Ectodermal cell (in vitro differentiated cells): Measurements from ENCODE around the gene TRMT2A.

Experiments
- H3K27ac ChIP-seq: 2 replicates; pipeline ENCODE4 v1.7.0; 2013; ENCODE audit warnings: mild to moderate bottlenecking, low read depth, low read length; ENCODE audit not compliant: insufficient read depth, poor library complexity, severe bottlenecking
- H3K27me3 ChIP-seq: 2 replicates; pipeline ENCODE4 v1.7.0; 2013; ENCODE audit warnings: mild to moderate bottlenecking, low read length; ENCODE audit not compliant: insufficient read depth, control insufficient read depth, poor library complexity, severe bottlenecking
- H3K36me3 ChIP-seq: one replicate; pipeline ENCODE4 v1.7.0; 2013; ENCODE audit warnings: low read length; ENCODE audit not compliant: control insufficient read depth, insufficient read depth
- H3K4me1 ChIP-seq: one replicate; pipeline ENCODE4 v1.7.0; 2013; ENCODE audit warnings: low read length; ENCODE audit not compliant: control insufficient read depth, insufficient read depth
- H3K4me3 ChIP-seq: 2 replicates; pipeline ENCODE4 v1.7.0; 2013; ENCODE audit warnings: low read depth, low read length, control low read depth; ENCODE audit not compliant: insufficient read depth
- H3K9me3 ChIP-seq: 2 replicates; pipeline ENCODE4 v1.7.0; 2013; ENCODE audit warnings: mild to moderate bottlenecking, low read length, moderate library complexity; ENCODE audit not compliant: control insufficient read depth
- WGBS, 2 experiments: methylation state at CpG; one replicate each; pipeline ENCODE4 v1.1.7; 2013; ENCODE audit warnings: missing lambda C conversion rate in 2 of 2; 5-methylcytosine and 5-hydroxymethylcytosine counted together

The TRMT2A gene

GRCh38 chr22:20148414-20148813 is 31.4 kb upstream of the TRMT2A start:
- H3K4me1 ChIP-seq = no peaks in the 10 kb centered on the region
- H3K9me3 ChIP-seq = no peaks in the 10 kb centered on the region
- H3K27ac ChIP-seq = no peak overlapping the region
- WGBS, 2 experiments = 95% methylated on average over 18 of the region's 18 CpGs
- H3K4me3 ChIP-seq = no peak overlapping the region
- H3K36me3 ChIP-seq = no peaks in the 10 kb centered on the region
- no peaks in the 10 kb centered on the region for H3K27me3 ChIP-seq

DNA sequence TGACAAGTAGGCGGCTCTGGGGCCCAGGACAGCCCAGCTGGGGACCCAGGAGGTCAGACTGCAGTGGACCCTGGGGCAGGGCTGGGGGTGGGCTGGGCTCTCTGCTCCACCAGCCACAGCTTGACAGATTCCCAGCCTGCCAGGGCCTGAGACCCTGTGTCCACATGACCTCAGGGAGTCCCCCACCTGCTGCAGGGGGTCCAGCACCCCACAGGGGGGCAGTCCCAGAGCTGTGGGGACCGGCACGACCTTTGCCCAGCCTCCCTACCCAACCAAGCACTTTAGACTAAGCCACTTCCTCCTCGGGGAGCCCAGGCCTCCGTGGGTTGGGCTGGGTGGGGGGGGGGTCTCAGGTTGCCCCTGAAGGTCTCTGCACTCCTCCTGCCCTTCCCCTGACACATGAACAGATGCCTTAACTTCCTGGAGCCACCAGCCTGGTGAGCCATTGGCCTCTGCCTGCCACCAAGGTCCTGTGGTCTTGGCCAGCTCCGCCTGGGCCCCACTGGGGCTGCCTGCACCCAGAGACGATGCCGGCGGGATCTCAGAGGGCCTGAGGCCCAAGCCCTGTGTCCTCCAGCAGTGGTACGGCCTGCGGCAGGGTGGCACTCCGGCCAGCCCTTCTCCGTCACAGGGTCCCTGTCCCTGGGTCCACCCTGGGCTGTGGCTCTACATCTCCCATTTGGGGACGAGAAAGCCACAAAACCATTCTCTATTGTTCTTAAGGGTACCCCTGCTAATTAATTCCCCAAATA is 30.4 kb upstream of the TRMT2A start:
- H3K9me3 ChIP-seq = no peaks in the 10 kb centered on the region
- no peaks in the 10 kb centered on the region for H3K36me3 ChIP-seq
- H3K4me1 ChIP-seq = no peaks in the 10 kb centered on the region
- H3K27ac ChIP-seq = no peak overlapping the region
- H3K27me3 ChIP-seq = no peaks in the 10 kb centered on the region
- no peak overlapping the region for H3K4me3 ChIP-seq
- WGBS, 2 experiments = 92% methylated on average over 14 of the region's 14 CpGs

DNA sequence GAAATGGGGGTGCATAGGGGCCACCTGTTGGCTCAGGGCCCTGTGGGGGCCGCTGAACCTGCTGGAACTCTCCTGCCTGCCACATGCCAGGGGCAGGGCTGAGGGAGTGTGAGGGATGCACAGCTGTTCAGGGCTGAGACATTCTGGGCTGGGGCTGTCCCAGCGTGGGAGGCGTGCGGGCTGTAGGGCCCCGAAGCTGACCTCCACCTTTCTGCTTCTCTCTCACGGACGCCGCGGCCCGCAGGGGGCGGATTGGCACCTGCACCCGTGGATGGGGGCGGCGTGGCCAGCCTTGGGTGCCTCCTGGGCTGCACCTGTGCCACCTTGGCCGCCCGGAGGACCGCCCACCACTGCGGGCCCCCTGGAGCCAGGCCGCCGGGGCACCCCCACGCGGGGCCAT is 29.8 kb upstream of the TRMT2A start:
- no peak overlapping the region for H3K27ac ChIP-seq
- H3K27me3 ChIP-seq = no peaks in the 10 kb centered on the region
- no peaks in the 10 kb centered on the region for H3K9me3 ChIP-seq
- 91 to 92% methylated on average over 22 of the region's 22 CpGs for WGBS, 2 experiments
- no peaks in the 10 kb centered on the region for H3K4me1 ChIP-seq
- no peak overlapping the region for H3K4me3 ChIP-seq
- H3K36me3 ChIP-seq = no peaks in the 10 kb centered on the region

- 95% methylated on average over 21 of the region's 21 CpGs for WGBS, 2 experiments
- Histone ChIP-seq H3K27ac (no peak overlapping the region), H3K27me3 (no peaks in the 10 kb centered on the region), H3K4me3 (no peak overlapping the region), H3K4me1 (no peaks in the 10 kb centered on the region), H3K9me3 (no peaks in the 10 kb centered on the region), H3K36me3 (no peaks in the 10 kb centered on the region)
These were observed 28.8 kb upstream of the TRMT2A start for GRCh38 chr22:20145832-20146223.

DNA sequence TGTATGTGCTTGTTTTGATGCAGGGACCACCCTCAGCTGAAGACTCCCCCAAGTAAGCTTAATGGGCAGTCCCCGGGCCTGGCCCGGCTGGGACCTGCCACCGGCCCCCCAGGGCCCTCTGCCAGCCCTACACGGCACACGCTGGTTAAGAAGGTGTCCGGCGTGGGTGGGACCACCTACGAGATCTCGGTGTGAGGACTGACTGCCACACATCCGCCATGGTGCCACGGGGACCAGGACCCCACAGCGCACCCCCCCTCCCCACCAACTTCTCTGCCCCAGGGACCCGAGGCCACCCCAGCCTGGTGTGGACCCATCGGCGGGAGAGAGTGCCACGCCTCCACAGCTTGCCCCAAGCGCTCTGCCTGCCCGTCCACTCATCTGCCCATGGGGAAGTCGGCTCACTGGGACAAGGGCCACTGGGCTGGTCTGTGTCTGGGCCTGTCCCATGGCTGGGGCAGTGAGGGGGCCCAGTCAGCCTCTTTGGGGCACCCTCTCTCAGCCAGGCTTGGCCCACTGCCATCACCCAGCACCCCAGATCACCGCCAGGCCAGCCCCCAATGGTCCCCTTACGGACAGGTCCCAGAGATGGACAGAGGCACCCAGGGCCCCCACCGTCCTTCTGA is 28.3 kb upstream of the TRMT2A start:
- no peak overlapping the region for H3K27ac ChIP-seq
- H3K9me3 ChIP-seq = no peaks in the 10 kb centered on the region
- H3K4me3 ChIP-seq = no peak overlapping the region
- no peaks in the 10 kb centered on the region for H3K4me1 ChIP-seq
- WGBS, 2 experiments = 95% methylated on average over 22 of the region's 22 CpGs
- no peaks in the 10 kb centered on the region for H3K36me3 ChIP-seq
- H3K27me3 ChIP-seq = no peaks in the 10 kb centered on the region

DNA sequence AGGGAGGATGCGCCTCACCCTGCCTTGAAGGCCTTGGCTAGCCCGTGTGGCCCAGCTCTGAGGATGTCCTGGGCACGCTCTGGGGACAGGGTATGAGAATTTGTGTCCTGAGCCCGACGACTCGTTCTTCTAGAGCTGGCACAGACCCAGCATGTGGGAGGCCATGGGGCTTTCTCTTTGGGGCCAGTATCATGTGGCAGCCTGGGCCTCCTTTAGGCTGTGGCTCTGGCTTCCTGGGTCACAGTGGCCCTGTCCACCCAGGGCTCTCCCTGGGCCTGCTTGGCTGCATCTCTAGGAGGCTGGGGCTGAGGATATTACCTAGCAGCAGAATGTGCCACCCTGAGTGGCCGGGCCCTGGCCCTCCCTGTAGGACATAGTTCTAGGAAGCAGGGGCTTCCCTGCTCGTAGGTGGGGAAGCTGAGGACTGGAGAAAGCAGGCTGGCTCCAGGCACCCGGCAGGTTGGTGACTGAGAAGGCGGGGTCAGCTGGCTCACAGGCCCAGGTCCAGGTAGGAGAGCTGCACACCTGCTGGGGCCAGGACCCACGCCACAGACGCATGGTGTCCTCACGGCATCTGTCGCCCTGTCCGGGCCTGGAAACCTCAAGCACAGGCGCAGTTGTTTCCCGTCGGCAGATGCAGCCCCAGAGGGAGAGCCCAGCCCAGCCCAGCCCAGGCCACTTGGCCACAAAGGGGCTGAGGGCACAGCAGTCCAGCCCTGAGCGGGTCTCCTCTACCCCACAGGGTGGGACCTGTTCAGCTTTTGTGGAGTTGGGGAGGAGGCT is 27.0 kb upstream of the TRMT2A start:
- H3K4me1 ChIP-seq = no peaks in the 10 kb centered on the region
- H3K27me3 ChIP-seq = no peaks in the 10 kb centered on the region
- H3K27ac ChIP-seq = no peak overlapping the region
- no peak overlapping the region for H3K4me3 ChIP-seq
- 94 to 95% methylated on average over 19 of the region's 19 CpGs for WGBS, 2 experiments
- no peaks in the 10 kb centered on the region for H3K36me3 ChIP-seq
- no peaks in the 10 kb centered on the region for H3K9me3 ChIP-seq

DNA sequence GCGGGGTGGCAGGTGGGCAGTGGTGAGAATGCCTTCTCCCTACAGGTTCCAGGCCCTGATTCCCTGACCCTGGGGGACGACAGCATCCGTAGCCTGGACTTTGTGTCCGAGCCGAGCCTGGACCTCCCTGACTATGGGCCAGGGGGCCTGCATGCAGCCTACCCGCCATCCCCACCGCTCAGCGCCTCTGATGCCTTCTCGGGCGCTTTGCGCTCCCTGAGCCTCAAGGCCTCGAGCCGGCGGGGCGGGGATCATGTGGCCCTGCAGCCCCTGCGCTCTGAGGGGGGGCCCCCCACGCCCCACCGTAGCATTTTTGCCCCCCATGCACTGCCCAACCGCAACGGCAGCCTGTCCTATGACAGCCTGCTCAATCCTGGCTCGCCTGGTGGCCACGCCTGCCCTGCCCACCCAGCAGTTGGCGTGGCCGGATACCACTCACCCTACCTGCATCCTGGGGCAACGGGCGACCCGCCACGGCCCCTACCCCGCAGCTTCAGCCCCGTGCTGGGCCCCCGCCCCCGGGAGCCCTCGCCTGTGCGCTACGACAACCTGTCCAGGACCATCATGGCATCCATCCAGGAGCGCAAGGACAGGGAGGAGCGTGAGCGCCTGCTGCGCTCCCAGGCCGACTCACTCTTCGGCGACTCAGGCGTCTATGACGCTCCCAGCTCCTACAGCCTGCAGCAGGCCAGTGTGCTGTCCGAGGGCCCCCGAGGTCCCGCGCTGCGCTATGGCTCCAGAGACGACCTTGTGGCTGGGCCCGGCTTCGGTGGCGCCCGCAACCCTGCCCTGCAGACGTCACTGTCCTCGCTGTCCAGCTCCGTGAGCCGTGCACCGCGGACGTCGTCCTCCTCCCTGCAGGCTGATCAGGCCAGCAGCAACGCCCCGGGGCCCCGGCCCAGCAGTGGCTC is 25.9 kb upstream of the TRMT2A start:
- H3K36me3 ChIP-seq = no peaks in the 10 kb centered on the region
- H3K27ac ChIP-seq = no peak overlapping the region
- H3K4me1 ChIP-seq = no peaks in the 10 kb centered on the region
- H3K9me3 ChIP-seq = no peaks in the 10 kb centered on the region
- H3K4me3 ChIP-seq = no peak overlapping the region
- H3K27me3 ChIP-seq = no peaks in the 10 kb centered on the region
- 95 to 96% methylated on average over 65 of the region's 65 CpGs for WGBS, 2 experiments

- no peak overlapping the region for H3K4me3 ChIP-seq
- no peak overlapping the region for H3K27ac ChIP-seq
- WGBS, 2 experiments = 94 to 95% methylated on average over 22 of the region's 22 CpGs
- no peaks in the 10 kb centered on the region for H3K36me3 ChIP-seq
- H3K9me3 ChIP-seq = no peaks in the 10 kb centered on the region
- H3K4me1 ChIP-seq = no peaks in the 10 kb centered on the region
- H3K27me3 ChIP-seq = no peaks in the 10 kb centered on the region
These were observed 24.4 kb upstream of the TRMT2A start for GRCh38 chr22:20141186-20142077.

GRCh38 chr22:20140521-20140964 is 23.5 kb upstream of the TRMT2A start:
- Histone ChIP-seq H3K27ac (no peak overlapping the region), H3K4me3 (no peak overlapping the region), H3K4me1 (no peaks in the 10 kb centered on the region), H3K36me3 (no peaks in the 10 kb centered on the region), H3K9me3 (no peaks in the 10 kb centered on the region), H3K27me3 (no peaks in the 10 kb centered on the region)
- 95 to 96% methylated on average over 17 of the region's 17 CpGs for WGBS, 2 experiments
